ENCODE measurements around the gene TRIM2.

Gene TRIM2

DNA sequence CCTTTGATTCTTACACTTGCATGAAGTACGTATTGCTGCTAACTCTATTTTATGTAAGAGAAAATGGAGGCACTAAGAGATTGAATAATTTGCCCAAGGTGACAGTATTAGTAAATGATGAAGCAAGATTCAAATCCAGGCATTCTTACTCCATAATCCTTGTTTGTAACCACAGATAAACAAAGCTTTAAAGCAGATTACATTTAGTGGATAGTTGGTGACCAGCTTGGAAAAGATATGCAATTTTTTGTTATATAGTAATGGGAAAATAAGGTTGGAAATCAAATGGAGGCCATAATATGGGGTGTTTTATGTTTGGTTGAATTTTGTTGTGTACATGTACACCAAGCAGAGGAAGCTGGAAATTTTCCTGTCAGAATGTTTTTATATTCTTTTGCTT, 171.1 kb downstream of the TRIM2 start:
- DNase-seq (ENCODE audit: low spot score) = no peak

DNA sequence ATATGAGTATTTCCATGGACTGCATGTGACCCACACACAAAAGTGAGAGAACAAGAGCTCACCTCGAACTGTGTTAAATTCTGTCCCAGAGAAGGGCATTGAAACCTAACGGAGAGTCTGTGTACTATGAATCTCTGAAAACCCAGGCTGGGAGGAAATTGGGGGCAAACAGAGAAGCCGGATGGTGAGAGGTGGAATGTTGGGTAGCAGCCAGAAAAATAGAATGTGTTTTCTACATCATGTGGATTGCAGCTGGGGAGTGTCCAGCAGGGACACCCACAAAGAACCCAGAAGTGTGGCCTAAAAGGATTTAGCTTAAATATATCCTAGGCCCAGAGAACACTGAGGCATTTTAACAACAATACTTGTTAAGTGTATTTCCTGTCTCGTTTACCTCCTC, 178.9 kb downstream of the TRIM2 start:
- DNase-seq (ENCODE audit: low spot score) = no peak

DNA sequence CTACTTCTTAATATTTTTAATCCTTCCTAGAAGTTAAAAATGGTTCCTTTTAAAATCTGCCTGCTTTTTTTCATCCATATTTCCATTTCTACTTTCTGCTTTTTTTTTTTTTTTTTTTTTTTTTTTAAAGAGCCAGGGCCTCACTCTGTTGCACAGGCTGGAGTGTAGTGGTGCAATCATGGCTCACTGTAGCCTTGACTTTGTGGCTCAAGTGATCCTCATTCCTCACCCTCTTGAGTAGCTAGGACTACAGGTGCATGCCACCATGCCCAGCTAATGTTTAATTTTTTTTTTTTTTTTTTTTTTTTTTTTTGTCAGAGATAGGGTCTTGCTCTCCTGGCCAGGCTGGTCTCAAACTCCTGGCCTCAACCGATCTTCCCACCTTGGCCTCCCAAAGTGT, 179.9 kb downstream of the TRIM2 start:
- no peak for DNase-seq (ENCODE audit: low spot score)

DNA sequence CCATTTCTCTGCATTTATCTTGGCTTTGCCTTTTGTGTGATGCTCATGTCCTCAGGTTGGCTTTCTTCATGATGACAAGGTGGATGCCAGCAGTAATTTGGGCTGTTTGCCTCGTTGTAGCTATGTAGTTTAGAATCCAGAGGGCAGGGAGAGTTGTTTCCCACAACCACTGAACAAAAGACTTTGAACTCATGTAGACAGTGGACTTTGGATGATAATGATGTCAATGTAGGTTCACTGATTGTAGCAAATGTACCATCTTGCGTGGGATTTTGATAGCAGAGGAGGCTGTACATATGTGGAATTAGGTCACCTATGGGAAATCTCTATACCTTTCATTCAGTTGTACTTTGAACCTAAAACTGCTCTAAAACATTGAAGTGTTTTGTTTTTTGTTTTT, 181.5 kb downstream of the TRIM2 start:
- no peak for DNase-seq (ENCODE audit: low spot score)

DNA sequence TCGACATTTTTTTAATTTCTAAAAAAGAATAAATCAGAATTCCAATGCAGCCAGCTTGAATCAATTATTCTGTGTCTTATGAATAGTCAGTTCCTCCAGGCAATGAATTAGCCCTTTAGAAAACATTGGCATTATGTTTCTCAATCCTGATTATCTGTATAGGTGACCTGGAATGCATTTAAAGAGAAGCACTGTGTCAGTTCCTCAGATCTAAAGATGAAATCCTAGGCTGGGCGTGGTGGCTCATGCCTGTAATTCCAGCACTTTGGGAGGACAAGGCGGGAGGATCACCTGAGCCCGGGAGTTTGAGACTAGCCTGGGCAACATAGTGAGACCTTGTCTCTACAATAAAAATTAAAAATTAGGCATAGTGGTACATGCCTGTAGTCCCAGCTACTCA, 183.7 kb downstream of the TRIM2 start:
- no peak for DNase-seq (ENCODE audit: low spot score)

Data from LoVo (cell line).